ENCODE data around the gene GADD45B.
A peak's percentile ranks its signal among the peaks of the same experiment; 100 is the strongest.
"Not testable (repeated sequence)": the region's sequence is repeated elsewhere in the genome, so short reads cannot be mapped to it uniquely, and the experiment has no call there.

Gene GADD45B

GRCh38 chr19:2469102-2469914, 6.6 kb upstream of the GADD45B start:
- DNase-seq (ENCODE audit: low read depth) = peak; percentile 86

GRCh38 chr19:2469915-2470200, 6.1 kb upstream of the GADD45B start:
- not testable (repeated sequence) for DNase-seq (ENCODE audit: low read depth)

GRCh38 chr19:2474232-2475017, 1.5 kb upstream of the GADD45B start:
- DNase-seq (ENCODE audit: low read depth) = peak; percentile 69

GRCh38 chr19:2475018-2475701, 767 bp upstream of the GADD45B start:
- no peak for DNase-seq (ENCODE audit: low read depth)

- no peak for DNase-seq (ENCODE audit: low read depth)
These were observed 669 bp downstream of the GADD45B start for GRCh38 chr19:2476451-2477140.

GRCh38 chr19:2477141-2477710, 1.3 kb downstream of the GADD45B start:
- DNase-seq (ENCODE audit: low read depth) = no peak

GRCh38 chr19:2477732-2478191, 1.8 kb downstream of the GADD45B start:
- no peak for DNase-seq (ENCODE audit: low read depth)

GRCh38 chr19:2478278-2478755, 2.4 kb downstream of the GADD45B start:
- DNase-seq (ENCODE audit: low read depth) = peak; percentile 64

- DNase-seq (ENCODE audit: low read depth) = no peak
These were observed 3.0 kb downstream of the GADD45B start for GRCh38 chr19:2478756-2479555.

- no peak for DNase-seq (ENCODE audit: low read depth)
These were observed 3.7 kb downstream of the GADD45B start for GRCh38 chr19:2479556-2480194.

- no peak for DNase-seq (ENCODE audit: low read depth)
These were observed 5.5 kb downstream of the GADD45B start for GRCh38 chr19:2481466-2481865.

GRCh38 chr19:2482354-2483038, 6.6 kb downstream of the GADD45B start:
- no peak for DNase-seq (ENCODE audit: low read depth)

GRCh38 chr19:2483084-2483483, 7.2 kb downstream of the GADD45B start:
- DNase-seq (ENCODE audit: low read depth) = no peak

- DNase-seq (ENCODE audit: low read depth) = no peak
These were observed 7.7 kb downstream of the GADD45B start for GRCh38 chr19:2483484-2484151.

- no peak for DNase-seq (ENCODE audit: low read depth)
These were observed 8.4 kb downstream of the GADD45B start for GRCh38 chr19:2484178-2484937.

- no peak for DNase-seq (ENCODE audit: low read depth)
These were observed 9.5 kb downstream of the GADD45B start for GRCh38 chr19:2485428-2485827.

- no peak for DNase-seq (ENCODE audit: low read depth)
These were observed 11.2 kb downstream of the GADD45B start for GRCh38 chr19:2487090-2487489.

- DNase-seq (ENCODE audit: low read depth) = no peak
These were observed 11.9 kb downstream of the GADD45B start for GRCh38 chr19:2487842-2488241.

All from stromal cell of bone marrow (primary cell).